DND-41 (cell line): ENCODE data around the gene SETX.

ENCODE experiments used
- CTCF ChIP-seq: IDR thresholded peaks from 2 replicates; pipeline ENCODE4 v1.5.1; 2012; ENCODE audit warnings: borderline replicate concordance, low read length, moderate library complexity, mild to moderate bottlenecking; ENCODE audit not compliant: poor library complexity, severe bottlenecking; ENCODE audit errors: extremely low read depth
- EZH2 ChIP-seq: IDR thresholded peaks from 3 replicates; pipeline ENCODE4 v1.6.1; 2012; ENCODE audit warnings: borderline replicate concordance, low read depth, mild to moderate bottlenecking, moderate library complexity, low read length, inconsistent platforms; ENCODE audit not compliant: severe bottlenecking

DNA sequence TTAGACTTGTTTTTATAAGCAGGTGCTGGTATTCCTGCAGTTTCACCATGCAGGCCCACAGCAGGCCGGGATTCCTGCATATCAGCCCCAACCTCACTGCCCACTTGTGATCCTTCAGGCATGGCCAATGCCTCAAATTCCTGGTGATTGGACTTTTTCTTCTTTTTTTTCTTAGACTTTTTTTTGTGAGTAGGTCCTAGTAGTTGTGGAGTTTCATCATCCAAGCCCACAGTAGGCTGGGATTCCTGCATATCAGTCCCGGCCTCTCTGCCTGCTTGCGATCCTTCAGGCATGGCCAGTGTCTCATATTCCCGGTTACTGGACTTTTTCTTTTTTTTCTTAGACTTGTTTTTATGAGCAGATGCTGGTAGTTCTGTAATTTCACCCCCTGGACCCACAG is 47.0 kb upstream of the SETX start:
- TF ChIP-seq EZH2 (no peak), CTCF (no peak)
